ENCODE data around the gene UGT3A1.

Gene UGT3A1

DNA sequence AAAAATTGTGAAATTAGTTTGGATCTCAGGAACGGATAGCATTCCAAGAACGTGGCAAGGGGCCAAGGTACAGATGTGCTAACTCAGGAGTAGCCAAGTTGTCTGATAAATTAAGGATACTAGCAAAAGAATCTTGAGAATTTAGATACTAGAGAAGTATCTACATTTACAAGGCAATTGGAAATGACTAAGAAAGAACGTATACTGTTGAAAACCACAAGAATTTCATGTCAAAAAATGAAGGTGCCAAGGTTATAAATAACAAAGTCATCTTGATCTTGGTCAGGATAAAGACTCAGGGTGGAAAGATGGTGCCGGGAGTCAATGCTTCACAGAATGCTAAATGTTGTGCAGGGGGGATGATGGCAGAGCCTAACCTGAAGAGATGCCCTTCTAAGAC lies 72.0 kb downstream of the UGT3A1 start:
- no peak for DNase-seq (ENCODE audit: extremely low read depth in 1 of 2, low read depth in 1 of 2)

DNA sequence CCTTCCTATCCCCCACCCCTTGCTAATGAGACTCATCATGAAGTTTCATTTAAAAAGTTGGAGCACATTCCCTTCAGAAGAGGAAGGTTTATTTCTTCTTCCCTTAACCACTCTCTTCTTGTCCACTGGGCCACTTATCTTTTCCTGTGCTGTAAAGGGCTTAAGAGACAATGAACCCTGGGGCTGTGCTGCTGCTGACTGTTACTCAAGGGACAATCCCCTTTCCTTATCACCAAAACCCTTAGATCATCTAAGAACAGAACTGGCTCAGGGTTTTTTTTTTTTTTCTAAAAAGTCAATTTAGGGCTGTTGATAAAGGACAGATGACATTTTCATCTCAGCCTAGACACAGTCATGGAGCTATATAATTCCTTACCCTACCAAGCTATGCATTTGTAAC lies 82.4 kb downstream of the UGT3A1 start:
- no peak for DNase-seq (ENCODE audit: extremely low read depth in 1 of 2, low read depth in 1 of 2)

DNA sequence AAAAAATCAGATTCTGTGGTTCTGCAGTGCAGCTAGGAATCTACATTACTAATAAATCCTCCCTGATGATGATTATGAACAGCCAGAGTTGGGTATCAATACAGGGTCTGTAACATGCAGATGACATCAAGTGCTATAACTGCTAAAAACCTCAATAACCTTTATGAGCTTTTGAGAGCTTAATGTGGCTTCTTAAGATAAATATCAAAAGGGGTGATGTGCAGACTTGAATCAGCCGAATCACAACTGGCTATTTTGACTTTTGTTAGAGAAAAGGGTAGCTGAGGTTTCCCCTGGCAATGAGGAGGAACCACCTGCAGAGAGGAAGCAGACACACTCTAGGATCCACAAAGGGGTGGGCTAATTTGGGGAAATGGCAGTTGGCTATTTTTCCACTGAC lies 83.0 kb downstream of the UGT3A1 start:
- no peak for DNase-seq (ENCODE audit: extremely low read depth in 1 of 2, low read depth in 1 of 2)

DNA sequence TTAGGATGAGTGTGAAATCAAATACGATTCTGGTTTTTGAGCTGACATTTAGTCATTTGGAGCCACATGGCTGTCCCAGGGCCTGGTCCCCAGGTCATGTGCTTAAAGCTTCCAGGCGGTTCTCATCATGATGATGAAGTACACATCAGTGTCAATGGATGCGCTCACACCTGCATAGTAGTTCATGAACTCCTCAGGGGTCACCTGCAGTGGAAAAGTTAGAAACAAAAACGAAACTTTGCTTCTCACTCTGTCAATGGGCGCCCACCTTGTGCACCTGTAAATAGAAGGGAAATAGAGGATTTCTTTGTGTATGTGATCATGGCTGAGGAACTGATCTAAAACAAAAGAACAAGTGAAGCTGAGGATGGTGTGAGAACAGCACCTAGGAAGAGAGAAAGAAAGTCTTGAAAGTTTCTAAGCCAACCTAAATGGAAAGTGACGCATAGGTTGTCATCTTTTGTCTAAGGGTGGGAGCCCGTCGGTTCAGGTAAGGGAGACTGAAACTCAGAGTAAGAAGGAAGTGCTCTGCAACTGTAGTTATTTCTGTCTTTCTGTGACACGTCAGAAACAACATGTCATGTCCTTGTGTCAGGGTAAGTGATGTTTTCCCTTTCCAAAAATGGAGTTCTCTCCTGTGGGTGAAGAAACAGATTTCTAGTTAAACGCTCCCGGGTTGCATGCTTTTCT lies 86.6 kb downstream of the UGT3A1 start:
- no peak for DNase-seq (ENCODE audit: extremely low read depth in 1 of 2, low read depth in 1 of 2)

DNA sequence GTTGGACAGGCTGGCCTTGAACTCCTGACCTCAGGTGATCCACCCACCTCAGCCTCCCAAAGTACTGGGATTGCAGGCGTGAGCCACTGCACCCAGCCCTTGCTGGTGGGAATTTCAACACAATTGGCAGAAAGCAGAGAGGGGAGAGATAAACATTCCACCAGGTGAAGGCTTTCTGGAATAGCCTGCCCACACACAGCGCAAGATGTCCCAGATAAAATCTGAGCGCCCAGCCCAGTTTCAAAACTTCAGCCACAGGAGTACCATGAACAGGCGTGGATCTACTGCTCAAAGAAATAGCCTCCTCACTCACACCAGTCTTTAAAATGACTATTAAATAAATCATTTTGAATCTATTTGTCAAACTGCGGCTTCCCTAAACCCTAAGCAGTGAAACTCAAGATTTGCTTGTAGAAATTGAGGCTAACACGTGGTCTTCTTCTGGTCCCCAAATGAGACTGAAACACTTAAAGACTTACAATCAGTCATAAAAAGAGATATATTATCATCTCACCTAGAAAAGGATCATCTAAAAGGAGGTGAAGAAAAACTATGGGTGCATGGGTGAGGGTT lies 87.5 kb downstream of the UGT3A1 start:
- DNase-seq (ENCODE audit: extremely low read depth in 1 of 2, low read depth in 1 of 2): no peak

DNA sequence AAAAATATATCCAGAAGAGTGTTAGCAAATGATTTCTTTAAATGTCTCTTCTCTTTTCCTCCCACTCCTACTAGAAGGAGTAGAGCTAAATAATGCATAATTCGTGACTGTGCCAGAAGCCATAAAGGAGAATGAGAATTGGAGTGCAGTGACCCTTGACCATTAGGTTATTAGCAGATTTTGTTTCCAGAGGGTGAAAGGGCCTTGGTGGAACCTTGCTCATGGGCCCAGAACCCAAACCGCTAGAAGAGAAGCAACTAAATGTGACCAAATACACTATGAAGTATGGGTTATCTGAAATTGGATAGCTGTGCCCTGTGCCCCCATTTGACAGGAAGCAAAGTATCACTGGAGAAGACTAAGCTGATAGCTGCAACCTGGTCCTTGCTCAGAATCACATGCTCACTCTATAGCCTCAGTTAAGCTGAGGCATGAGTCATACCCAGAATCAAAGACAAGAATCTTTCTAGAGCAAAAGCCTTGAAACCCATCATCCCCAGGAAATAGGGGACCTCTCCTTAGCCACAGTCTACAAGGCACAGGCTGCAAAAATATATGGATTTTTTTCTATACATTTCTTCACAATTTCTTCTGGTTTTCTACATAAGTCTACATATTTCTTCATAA lies 89.0 kb downstream of the UGT3A1 start:
- no peak for DNase-seq (ENCODE audit: extremely low read depth in 1 of 2, low read depth in 1 of 2)
